HepG2 (cell line): ENCODE measurements around the gene DTX4.

Experiments
- ATF7 ChIP-seq, 2 experiments: fragments of 450-650 bp in 1 of 2; sonication (generic) in 1 of 2; formaldehyde crosslinking in 1 of 2; IDR thresholded peaks; 2 replicates each; pipeline versions ENCODE4 v1.4.0 to v1.6.1; 2016 to 2020; ENCODE audit warnings: antibody characterized with exemption in 1 of 2, mild to moderate bottlenecking in 1 of 2, missing genetic modification reagents in 1 of 2
- CREB1 ChIP-seq, 2 experiments: fragments of 450-650 bp in 1 of 2; IDR thresholded peaks; 2 replicates each; pipeline ENCODE4 v1.6.1; 2016 to 2017; ENCODE audit warnings: control low read depth in 1 of 2, mild to moderate bottlenecking in 1 of 2, missing compliant biosample characterization in 1 of 2, missing genetic modification characterization in 1 of 2
- HDAC6 ChIP-seq: fragments of 200-600 bp; sonication (generic); IDR thresholded peaks from 2 replicates; pipeline ENCODE4 v1.7.0; 2017; ENCODE audit warnings: mild to moderate bottlenecking, antibody characterized with exemption, low read length, low read depth
- NCOR1 ChIP-seq: fragments of 200-600 bp; sonication (generic); IDR thresholded peaks from 2 replicates; pipeline ENCODE4 v1.7.0; 2017; ENCODE audit warnings: antibody characterized with exemption, low read length, borderline replicate concordance
- PTBP1 ChIP-seq: fragments of 200-400 bp; formaldehyde crosslinking; IDR thresholded peaks from 2 replicates; pipeline ENCODE4 v1.6.1; 2018; ENCODE audit warnings: low read length, low read depth; ENCODE audit not compliant: poor library complexity, severe bottlenecking
- RAD21 ChIP-seq: fragments of 450-650 bp; formaldehyde crosslinking; IDR thresholded peaks from 2 replicates; pipeline ENCODE4 v1.5.0; 2020; ENCODE audit warnings: mild to moderate bottlenecking
- REST ChIP-seq, 2 experiments: IDR thresholded peaks; 2 replicates each; pipeline ENCODE4 v1.6.1; 2011 to 2012; ENCODE audit warnings: low read length in 2 of 2, borderline replicate concordance in 1 of 2, low read depth in 1 of 2, mild to moderate bottlenecking in 1 of 2, moderate library complexity in 1 of 2
- RORA ChIP-seq: sonication (generic); formaldehyde crosslinking; IDR thresholded peaks from 2 replicates; pipeline ENCODE4 v1.5.0; 2020; ENCODE audit warnings: mild to moderate bottlenecking, missing genetic modification reagents, moderate library complexity
- TAF1 ChIP-seq: sonication (generic); formaldehyde crosslinking; IDR thresholded peaks from 2 replicates; pipeline ENCODE4 v1.4.0; 2020; ENCODE audit warnings: missing genetic modification reagents
- ZKSCAN8 ChIP-seq: IDR thresholded peaks from 2 replicates; pipeline ENCODE4 v1.6.1; 2016; ENCODE audit warnings: borderline replicate concordance, missing genetic modification reagents, missing compliant biosample characterization
- ZNF274 ChIP-seq: sonication (generic); formaldehyde crosslinking; IDR thresholded peaks from 2 replicates; pipeline ENCODE4 v1.5.1; 2020; ENCODE audit warnings: mild to moderate bottlenecking, missing genetic modification reagents
- ZNF839 ChIP-seq: sonication (generic); formaldehyde crosslinking; IDR thresholded peaks from 2 replicates; pipeline ENCODE4 v1.4.0; 2020; ENCODE audit warnings: missing genetic modification reagents, mild to moderate bottlenecking, borderline replicate concordance

GRCh38 chr11:59204746-59205145 lies 32.8 kb downstream of the DTX4 start:
- TF ChIP-seq CREB1 (IDR thresholded peaks at IDR 0.05) (no peak), CREB1 (CRISPR knock-in tag; IDR thresholded peaks at IDR 0.05) (no peak), TAF1 (CRISPR knock-in tag) (no peak), PTBP1 (no peak), NCOR1 (no peak), RAD21 (no peak), HDAC6 (no peak), ZKSCAN8 (CRISPR knock-in tag) (no peak), REST (IDR thresholded peaks at IDR 0.05; ENCODE audit: borderline replicate concordance in 1 of 2, low read depth in 1 of 2, low read length in 2 of 2) (no peak), ATF7 (IDR thresholded peaks at IDR 0.05) (no peak), ATF7 (CRISPR knock-in tag; IDR thresholded peaks at IDR 0.05) (no peak), ZNF839 (CRISPR knock-in tag) (no peak), RORA (CRISPR knock-in tag) (no peak), ZNF274 (CRISPR knock-in tag) (no peak)
